Kidney tubule cell (primary cell): ENCODE measurements around the gene CDNF.
"Not testable (repeated sequence)": the region's sequence is repeated elsewhere in the genome, so short reads cannot be mapped to it uniquely, and the experiment has no call there.

Experiments used
- DNase-seq: peaks from one replicate; pipeline ENCODE4 v3.0.0-alpha.2; 2018; ENCODE audit warnings: low spot score

CDNF gene

DNA sequence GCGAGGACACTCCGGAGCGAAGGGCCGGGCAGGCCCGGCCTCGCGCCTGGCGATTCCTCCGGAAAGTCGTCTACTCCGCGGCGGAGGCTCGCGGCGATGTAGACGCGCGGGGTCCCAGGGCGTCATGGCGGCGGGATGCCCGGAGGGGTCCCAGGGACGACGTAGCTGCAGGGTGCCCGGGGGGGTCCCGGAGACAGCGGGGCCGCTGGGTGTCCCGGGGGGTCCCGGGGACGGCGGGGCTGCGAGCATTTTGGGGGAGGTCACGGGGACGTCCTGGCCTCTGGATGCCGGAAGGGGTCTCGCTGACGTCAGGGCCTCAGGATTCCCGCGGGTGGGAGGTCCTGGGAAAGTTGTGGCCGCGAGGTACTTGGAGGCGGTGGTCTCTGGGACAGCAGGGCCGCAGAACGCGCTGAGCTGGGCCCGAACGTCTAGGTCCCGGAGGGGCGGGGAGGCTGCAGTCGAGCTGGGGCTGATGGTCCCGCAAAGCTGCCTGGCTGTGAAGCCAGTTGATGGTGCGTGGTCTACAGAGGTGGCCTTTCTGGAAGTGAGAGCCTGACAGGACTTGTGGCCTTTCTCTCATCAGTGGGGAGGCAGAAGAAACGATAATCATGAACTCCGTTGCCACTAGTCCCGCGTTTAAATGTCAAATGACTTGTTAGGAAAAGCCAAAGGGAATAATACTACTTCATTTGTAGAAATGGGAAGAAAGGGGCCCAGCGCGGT, 906 bp upstream of the CDNF start:
- peak; percentile 19 for DNase-seq

GRCh38 chr10:14837003-14837756, 657 bp downstream of the CDNF start:
- DNase-seq: no peak

- DNase-seq: no peak
Measured at GRCh38 chr10:14836208-14836607, 1.6 kb downstream of the CDNF start.

GRCh38 chr10:14833106-14833505, 4.7 kb downstream of the CDNF start:
- no peak for DNase-seq

DNA sequence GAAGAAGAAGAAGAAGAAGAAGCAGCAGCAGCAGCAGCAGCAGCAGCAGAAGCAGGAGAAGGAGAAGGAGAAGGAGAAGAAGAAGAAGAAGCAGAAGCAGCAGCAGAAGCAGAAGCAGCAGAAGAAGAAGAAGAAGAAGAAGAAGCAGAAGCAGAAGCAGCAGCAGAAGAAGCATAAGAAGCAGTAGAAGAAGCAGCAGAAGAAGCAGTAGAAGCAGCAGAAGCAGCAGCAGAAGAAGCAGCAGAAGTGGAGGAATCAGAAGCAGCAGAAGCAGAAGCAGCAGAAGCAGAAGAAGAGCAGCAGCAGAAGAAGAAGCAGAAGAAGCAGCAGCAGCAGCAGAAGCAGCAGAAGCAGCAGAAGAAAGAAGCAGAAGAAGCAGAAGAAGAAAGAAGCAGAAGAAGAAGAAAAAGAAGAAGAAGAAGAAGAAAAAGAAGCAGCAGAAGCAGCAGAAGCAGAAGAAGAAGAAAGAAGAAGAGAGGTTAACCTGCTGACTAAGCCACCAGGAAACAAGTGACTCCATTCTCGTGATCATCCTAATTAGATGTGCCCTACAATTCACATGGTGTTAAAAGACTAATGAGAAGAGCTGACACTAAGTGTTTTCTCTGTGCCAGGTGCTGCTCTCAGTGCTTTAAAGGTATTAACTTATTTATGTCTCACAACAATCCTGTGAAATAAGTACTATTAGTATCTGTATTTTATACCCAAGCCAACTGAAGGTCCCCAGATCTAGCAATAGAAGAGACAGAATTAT, 11.6 kb downstream of the CDNF start:
- no peak for DNase-seq

GRCh38 chr10:14823966-14824365, 13.9 kb downstream of the CDNF start:
- DNase-seq: peak; percentile 31

GRCh38 chr10:14822879-14823755, 14.7 kb downstream of the CDNF start:
- peak; percentile 55 for DNase-seq

GRCh38 chr10:14821635-14822375, 16.0 kb downstream of the CDNF start:
- DNase-seq: no peak

DNA sequence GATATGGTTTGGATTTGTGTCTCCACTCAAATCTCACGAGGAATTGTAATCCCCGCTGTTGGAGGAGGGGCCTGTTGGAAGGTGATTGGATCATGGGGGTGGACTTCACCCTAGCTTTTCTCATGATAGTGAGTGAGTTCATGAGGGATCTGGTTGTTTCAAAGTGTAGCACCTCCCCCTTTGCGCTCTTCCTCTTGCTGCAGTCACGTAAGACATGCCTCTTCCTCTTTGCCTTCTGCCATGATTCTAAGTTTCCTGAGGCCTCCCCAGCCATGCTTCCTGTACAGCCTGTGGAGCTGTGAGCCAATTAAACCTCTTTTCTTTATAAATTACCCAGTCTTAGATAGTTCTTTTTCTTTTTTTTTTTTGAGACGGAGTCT, 17.1 kb downstream of the CDNF start:
- DNase-seq: no peak

DNA sequence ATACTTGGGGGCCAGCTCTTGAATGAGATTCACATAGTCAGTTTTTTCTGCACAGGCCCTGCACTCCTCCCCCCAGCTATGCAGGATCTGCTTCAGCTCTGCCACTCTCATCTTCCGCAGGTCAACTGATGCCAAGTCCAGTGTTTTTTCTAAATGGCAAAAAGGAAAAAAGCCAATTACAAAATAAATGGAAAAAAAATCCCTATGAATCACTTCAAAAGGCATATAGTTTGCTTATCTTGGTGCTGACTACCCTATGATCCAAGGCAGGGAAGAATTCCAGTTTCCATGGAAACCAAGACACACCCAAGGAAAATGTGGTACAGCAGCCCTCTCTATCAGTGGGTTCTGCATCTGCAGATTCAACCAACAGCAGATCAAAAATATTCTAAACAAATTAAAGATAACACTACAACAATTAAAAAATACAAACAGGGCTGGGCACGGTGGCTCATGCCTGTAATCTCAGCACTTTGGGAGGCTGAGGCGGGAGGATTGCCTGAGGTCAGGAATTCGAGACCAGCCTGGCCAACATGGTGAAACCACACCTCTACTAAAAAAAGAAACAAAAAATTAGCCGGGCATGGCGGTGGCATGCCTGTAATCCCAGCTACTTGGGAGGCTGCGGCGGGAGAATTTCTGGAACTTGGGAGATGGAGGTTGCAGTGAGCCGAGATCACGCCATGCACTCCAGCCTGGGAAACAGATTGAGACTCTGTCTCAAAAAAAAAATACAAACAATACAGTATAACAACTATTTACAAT, 17.6 kb downstream of the CDNF start:
- peak; percentile 72 for DNase-seq

GRCh38 chr10:14816717-14817116, 21.1 kb downstream of the CDNF start:
- not testable (repeated sequence) for DNase-seq

- no peak for DNase-seq
Measured at GRCh38 chr10:14815681-14816080, 22.2 kb downstream of the CDNF start.

- DNase-seq: no peak
Measured at GRCh38 chr10:14812271-14812670, 25.6 kb downstream of the CDNF start.

DNA sequence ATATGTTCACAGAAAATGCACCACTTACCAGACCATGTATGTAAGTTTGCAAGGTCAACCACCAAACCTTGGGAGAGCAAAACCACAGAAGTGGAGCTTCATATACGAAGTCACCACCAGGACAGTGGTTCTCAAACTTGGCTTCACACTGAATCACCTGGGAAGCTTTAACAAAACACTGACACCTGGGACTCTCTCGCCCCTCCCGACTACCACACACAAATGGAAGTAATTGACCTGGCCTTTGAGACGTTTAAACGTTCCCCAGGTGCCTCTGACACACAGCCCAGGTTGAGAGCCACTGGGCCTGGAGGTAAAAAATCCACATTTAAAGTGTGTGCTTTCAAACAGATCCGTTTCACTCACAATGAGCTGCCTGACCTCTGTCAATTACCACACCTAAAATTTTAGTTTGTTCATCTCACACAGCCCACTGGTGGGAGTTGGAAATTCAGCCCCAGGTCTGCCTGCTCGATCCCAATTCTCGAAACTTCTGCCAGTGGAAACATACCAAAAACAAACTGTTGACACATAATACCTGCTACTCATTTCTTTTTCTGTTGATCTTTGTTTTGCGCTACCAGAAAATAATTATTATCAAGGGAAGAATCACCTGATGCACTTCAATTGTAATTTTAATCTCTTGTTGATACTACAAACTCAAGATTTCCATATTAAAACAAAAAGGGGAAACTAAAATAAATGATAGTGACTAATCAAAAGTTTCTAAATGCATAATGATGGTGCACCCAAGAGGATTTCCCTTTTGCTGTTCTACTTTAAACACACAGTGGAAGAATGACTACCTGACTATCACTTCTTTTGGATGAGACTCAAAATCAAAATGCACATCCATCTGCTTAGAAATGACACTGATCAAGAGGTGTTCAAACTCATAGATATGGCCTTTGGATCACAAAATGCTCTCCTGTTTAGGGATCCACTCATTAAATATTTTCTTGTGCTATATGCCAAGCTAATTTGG, 26.6 kb downstream of the CDNF start:
- DNase-seq: peak; percentile 35

DNA sequence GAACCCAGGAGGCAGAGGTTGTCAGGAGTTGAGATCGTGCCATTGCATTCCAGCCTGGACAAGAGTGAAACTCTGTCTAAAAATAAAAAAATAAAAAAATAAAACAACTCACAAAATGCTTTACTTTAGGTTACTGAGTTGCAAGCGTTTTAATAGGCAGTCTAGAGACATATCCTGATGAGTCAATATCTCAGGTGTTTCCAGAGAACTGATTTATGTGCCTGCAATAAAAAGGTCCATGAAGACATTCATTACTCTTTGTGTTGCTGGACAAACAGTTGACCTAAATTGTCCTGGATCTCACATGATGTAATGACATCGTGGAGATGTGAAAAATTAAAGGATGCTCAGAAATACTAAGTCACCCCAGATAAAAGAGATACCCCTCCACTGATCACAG, 31.5 kb downstream of the CDNF start:
- peak; percentile 24 for DNase-seq

- peak; percentile 44 for DNase-seq
Measured at GRCh38 chr10:14803827-14804226, 34.0 kb downstream of the CDNF start.

- DNase-seq: no peak
Measured at GRCh38 chr10:14801723-14802122, 36.1 kb downstream of the CDNF start.

GRCh38 chr10:14800397-14800796, 37.4 kb downstream of the CDNF start:
- no peak for DNase-seq

GRCh38 chr10:14798636-14799035, 39.2 kb downstream of the CDNF start:
- no peak for DNase-seq
